ENCODE results near the gene TNFRSF21. TPM values are rescaled to one million over a fixed set of nuclear protein-coding genes. Genes with fewer than 3 reads are reported as not detected.
A peak's percentile ranks its signal among the peaks of the same experiment; 100 is the strongest.

The TNFRSF21 gene
- total RNA-seq: 1.8 TPM

- Histone ChIP-seq H3K27me3 (no peaks in the 10 kb centered on the region), H3K9me3 (no peaks in the 10 kb centered on the region), H3K36me3 (no peaks in the 10 kb centered on the region), H3K4me3 (peak within 1 kb of the TSS; percentile 61 to 77), H3K4me1 (peaks cover 0 to 8% of the 10 kb centered on the region in 2 donors), H3K27ac (peak within 1 kb of the TSS in 1 of 2 donors; percentile 10)
- peak; percentile 60 to 79 (median 65) for TF ChIP-seq CTCF (IDR thresholded peaks at IDR 0.05)
- intact Hi-C loops (cut with DNase I): no loop called here
- DNase-seq (ENCODE audit: low spot score in 2 of 2): peak; percentile 51 to 89
Observed at GRCh38 chr6:47309291-47310130, at the start of gene TNFRSF21. Gene TNFRSF21 (minus strand): TSS chr6:47309905. CDS start chr6:47309511, 394 bp downstream.

- Histone ChIP-seq H3K27me3 (no peaks in the 10 kb centered on the region), H3K27ac (no peak overlapping the region), H3K36me3 (no peaks in the 10 kb centered on the region), H3K4me3 (no peak overlapping the region), H3K4me1 (no peaks in the 10 kb centered on the region), H3K9me3 (no peaks in the 10 kb centered on the region)
- no peak for DNase-seq (ENCODE audit: low spot score in 2 of 2)
- no peak for TF ChIP-seq CTCF (IDR thresholded peaks at IDR 0.05)
- intact Hi-C loops (cut with DNase I): no loop called here
Observed at GRCh38 chr6:47358440-47359225, 48.9 kb upstream of the TNFRSF21 start.

DNA sequence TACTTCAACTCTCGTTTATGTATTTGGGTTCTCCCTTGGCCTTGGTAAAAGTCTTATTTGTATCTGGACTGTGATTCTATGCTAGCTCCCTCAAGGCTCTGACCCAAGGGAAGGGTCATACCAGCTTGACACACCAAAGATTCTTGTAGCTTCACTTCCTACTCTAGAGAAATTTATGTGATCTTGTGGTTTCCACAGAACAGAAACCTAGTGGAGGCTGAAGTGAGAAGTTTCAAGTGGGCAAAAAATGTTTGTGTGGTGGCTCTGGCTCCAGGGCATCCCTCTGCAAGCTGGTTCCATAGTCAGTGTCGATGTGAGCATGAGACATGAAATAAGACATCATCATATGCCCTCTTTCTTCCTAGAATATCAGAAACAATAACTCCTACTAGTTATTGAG, 48.1 kb upstream of the TNFRSF21 start:
- H3K4me1 ChIP-seq: no peaks in the 10 kb centered on the region
- intact Hi-C loops (cut with DNase I): no loop called here
- no peak for DNase-seq (ENCODE audit: low spot score in 2 of 2)
- H3K4me3 ChIP-seq: no peak overlapping the region
- no peaks in the 10 kb centered on the region for H3K9me3 ChIP-seq
- H3K27me3 ChIP-seq: no peaks in the 10 kb centered on the region
- H3K27ac ChIP-seq: no peak overlapping the region
- no peaks in the 10 kb centered on the region for H3K36me3 ChIP-seq
- TF ChIP-seq CTCF (IDR thresholded peaks at IDR 0.05): no peak

DNA sequence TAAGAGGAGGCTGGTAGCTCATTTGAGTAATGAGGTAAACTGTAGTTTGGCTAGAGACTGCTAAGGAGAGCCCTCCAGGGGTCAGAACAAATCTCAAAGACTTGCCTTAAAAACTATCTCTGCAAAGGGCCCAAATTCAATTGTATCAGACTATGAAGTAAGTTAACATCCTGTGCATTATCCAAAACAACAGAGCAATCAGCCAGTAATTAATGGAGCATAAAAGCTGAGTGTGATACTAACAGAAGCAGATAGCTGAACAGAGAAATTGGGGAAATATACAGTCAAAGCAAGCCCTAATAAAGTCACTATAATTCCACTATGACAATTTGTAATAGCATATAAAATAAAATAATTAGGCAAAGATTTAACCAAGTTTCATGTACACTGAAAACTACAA, 45.8 kb upstream of the TNFRSF21 start:
- Histone ChIP-seq H3K27me3 (no peaks in the 10 kb centered on the region), H3K9me3 (no peaks in the 10 kb centered on the region), H3K36me3 (no peaks in the 10 kb centered on the region), H3K4me1 (no peaks in the 10 kb centered on the region), H3K4me3 (no peak overlapping the region), H3K27ac (no peak overlapping the region)
- no peak for DNase-seq (ENCODE audit: low spot score in 2 of 2)
- TF ChIP-seq CTCF (IDR thresholded peaks at IDR 0.05): no peak
- intact Hi-C loops (cut with DNase I): no loop called here

- Histone ChIP-seq H3K4me1 (no peaks in the 10 kb centered on the region), H3K27ac (no peak overlapping the region), H3K27me3 (no peaks in the 10 kb centered on the region), H3K4me3 (no peak overlapping the region), H3K9me3 (no peaks in the 10 kb centered on the region), H3K36me3 (no peaks in the 10 kb centered on the region)
- no peak for TF ChIP-seq CTCF (IDR thresholded peaks at IDR 0.05)
- intact Hi-C loops (cut with DNase I): no loop called here
- no peak for DNase-seq (ENCODE audit: low spot score in 2 of 2)
Observed at GRCh38 chr6:47353871-47354270, 44.2 kb upstream of the TNFRSF21 start.

All from ascending aorta (tissue), 2 donors.